Inferior parietal cortex (tissue), 1 donor: ENCODE results near the gene OR5T3.
"Not testable (repeated sequence)": the region's sequence is repeated elsewhere in the genome, so short reads cannot be mapped to it uniquely, and the experiment has no call there.

Experiments used
- DNase-seq: peaks from one replicate; pipeline ENCODE4 v3.0.0-alpha.2; 2016; ENCODE audit errors: extremely low spot score

Gene OR5T3

GRCh38 chr11:56251954-56252353 is at the start of gene OR5T3:
TSS of gene OR5T3 (plus strand) at chr11:56252254. CDS start at chr11:56252254, 0 bp downstream.
- no peak for DNase-seq

- no peak for DNase-seq
These were observed 44.3 kb upstream of the OR5T3 start for GRCh38 chr11:56207790-56208189.

- no peak for DNase-seq
These were observed 37.5 kb upstream of the OR5T3 start for GRCh38 chr11:56214537-56214936.

- DNase-seq: not testable (repeated sequence)
These were observed 32.3 kb upstream of the OR5T3 start for GRCh38 chr11:56219735-56220134.

- DNase-seq: no peak
These were observed 17.9 kb upstream of the OR5T3 start, which contains the start of gene OR5T2 for GRCh38 chr11:56234155-56234554. TSS of gene OR5T2 (minus strand) at chr11:56234255. CDS start at chr11:56233062, 1,193 bp downstream.

GRCh38 chr11:56271092-56271491 is 19.0 kb downstream of the OR5T3 start:
- DNase-seq: no peak

- no peak for DNase-seq
These were observed 21.8 kb downstream of the OR5T3 start, which contains the start of gene OR5T1 for GRCh38 chr11:56273854-56274253. TSS of gene OR5T1 (plus strand) at chr11:56274154. CDS start at chr11:56275639, 1,485 bp downstream.

GRCh38 chr11:56292154-56292553 is 40.1 kb downstream of the OR5T3 start, which contains the start of gene OR8H1:
TSS of gene OR8H1 (minus strand) at chr11:56292254. CDS start at chr11:56291062, 1,192 bp downstream.
- DNase-seq: no peak

GRCh38 chr11:56296898-56297297 is 44.8 kb downstream of the OR5T3 start:
- DNase-seq: no peak
